CD4-positive, alpha-beta T cell treated with Interleukin-6 at 100 ng/mL for 8 hours (primary cell): ENCODE measurements around the gene CYP8B1.

Experiments used
- DNase-seq: peaks from one replicate; pipeline ENCODE4 v3.0.0-alpha.2; 2020; ENCODE audit warnings: mixed read lengths, low spot score

CYP8B1 gene

DNA sequence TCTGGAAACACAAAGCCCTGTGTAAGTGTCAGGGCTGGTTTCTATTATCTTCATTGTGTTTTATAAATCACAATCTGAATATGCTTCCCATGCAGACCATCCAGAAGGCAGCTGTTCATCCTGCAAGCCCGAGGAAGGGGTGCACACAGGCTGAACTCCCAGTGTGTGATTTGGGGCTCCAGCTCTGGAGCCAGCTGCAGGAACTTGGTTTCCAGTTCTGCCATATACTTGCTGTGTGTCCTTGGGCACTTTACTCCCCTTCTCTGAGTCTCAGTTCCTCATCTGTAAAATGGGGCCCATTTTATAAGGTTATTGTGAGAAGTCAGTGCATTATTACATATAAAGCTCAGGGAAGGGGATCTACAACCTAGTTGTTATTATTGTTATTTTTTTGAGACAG is 22.6 kb downstream of the CYP8B1 start:
- no peak for DNase-seq

DNA sequence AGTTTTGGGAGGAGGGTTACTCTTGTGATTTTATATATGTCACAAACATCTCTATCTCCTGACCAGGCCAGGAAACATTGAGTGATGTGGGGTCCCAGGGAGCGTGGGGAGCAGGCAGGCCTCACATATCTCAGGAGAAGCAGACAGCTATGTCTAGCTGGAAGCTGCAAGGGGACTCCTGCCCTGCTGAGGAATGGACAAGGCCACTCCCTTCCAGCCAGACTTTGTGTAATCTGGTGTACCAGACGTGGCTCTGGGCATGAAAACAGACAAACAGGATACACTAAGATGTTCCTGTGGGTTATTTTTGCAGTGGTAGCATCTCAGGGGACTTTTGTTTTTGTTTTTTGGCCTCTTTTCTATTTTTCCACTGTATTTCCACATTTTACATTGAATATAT is 23.2 kb downstream of the CYP8B1 start:
- DNase-seq, result no peak

DNA sequence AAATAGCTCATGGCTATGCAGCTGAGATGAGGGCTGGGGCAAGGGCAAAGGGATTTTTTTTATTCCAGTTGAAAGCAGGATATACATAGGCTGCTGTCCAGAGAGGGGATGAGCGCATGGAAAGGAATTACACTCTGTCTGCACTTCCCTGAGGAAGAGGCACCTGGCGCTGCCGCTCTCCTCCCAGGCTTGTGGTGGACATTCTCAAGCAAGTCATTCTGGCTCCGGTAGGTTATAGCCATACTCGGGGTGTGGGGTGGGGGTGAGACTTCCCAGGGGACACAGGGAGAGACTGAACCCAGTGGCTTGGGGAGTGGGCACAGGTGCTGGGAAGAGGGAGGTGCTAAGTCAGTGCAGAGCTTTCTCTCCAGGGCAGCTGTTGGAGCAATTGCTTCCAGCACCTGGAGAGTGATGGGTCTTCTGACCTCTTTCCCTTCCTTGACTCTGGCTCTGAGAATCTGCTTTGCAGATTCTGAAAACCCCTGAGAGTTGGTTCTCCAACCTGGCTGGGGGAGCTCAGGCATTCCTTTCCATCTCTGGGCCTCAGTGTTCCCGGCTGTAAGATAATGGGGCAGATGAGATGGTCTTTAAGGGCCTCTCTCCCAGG is 24.3 kb downstream of the CYP8B1 start:
- no peak for DNase-seq

DNA sequence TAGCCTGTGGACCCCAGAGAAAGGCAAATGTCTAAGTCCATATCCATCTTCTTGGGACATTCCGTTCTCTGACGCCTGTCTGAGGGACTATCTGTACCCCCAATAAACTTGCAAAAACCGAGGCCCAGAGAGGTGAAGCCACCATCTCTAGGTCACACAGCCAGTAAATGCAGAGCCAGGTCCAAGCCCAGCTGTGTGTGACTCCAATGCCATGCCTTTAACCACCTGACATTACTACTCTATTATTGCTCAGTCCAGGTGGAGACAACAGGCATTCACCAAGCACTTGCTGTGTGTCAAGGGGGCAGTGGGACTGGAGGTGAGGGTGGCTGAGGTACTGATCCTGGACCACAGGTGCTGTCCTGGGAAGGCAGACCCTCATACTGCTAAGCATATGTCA is 25.4 kb downstream of the CYP8B1 start:
- DNase-seq, result no peak

DNA sequence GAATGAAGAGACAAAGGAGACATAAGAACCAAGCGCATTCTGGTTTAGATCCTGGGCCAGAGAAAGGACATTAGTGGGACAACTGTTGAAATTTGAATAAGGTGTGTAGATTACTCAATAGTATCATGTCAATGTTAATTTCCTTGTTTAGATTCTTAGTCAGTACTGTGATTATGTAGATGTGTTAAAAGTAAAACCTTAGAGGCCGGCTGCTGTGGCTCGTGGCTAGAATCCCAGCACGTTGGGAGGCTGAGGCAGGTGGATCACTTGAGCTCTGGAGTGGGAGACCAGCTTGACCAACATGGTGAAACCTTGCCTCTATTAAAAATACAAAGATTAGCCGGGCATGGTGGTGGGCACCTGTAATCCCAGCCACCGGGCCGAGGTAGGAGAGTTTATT is 26.7 kb downstream of the CYP8B1 start:
- DNase-seq, result no peak

DNA sequence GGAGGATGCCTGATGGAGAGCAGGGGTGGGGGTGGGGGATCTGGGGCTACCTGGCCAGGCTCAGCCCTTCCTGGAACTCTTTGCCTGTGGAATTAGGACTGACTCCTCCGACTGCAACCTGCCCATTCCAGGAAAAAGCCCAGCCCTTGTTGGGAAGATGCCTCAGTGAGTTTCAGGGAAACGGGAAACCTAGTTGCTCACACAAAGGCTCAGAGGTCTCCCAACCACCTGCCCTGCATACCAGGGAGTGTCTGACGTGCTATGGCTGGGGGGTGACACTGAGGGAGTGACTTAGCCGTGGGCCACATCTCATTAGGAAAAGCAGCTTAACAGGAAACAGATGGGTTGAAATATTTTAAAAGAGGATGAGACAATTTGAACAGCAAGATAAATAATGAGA is 27.9 kb downstream of the CYP8B1 start:
- DNase-seq, result no peak

DNA sequence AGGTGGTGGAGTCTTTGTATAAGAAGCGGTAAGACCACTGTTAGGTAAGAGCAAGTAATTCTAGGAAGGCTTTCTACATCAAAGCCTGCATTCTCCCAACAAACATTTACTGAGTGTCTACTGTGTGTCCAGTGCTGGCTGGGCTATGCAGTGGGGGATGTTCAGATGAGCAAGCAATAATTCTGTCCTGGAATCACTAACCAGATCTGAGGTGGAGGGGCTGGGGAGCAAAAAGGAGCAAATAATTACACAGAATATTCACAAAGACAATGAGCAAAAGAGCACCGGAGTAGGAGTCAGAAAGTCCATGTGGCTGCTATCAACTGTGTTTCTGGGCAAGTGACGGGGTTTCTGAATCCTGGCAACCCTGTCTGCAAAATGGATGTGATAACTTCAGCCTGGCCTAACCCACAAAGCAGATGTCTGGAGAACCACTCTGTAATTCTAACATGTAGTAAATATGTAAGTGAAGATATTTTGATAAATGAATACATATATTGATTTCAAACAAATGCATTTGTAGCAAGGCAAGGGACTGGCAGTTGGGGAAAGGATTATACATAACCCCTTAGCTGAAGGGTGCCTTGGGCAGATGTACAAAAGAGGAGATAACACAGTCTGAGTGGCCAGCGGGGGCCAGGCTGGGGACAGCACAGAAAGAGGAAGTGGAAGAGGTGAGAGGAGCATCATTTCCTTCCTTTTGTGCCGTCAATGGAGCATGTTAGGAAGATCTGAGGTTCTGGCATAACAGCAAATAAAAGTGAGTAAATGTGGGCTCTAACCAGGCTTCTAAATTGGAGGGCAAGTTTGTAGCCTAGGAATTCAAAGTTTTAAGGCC is 28.8 kb downstream of the CYP8B1 start:
- DNase-seq, result no peak

DNA sequence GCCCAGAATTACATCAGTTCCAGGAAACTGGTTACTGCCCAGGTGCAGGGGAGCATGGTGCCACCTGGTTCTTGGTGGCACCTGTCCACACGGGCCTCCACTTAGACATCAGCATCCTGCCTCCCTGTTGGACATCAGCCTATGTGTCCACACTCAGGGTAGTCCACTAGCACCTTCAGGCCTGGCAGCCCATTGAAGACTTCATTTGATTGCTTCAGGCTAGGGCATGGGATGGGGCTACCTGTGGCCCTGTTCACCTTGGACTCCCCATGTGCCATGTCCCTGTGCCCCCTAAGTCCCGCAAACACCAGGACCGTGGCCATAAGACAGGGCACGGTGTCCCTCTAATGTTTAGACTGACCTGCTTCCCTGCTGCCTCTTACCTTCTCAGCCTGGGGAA is 30.9 kb downstream of the CYP8B1 start:
- DNase-seq, result no peak

DNA sequence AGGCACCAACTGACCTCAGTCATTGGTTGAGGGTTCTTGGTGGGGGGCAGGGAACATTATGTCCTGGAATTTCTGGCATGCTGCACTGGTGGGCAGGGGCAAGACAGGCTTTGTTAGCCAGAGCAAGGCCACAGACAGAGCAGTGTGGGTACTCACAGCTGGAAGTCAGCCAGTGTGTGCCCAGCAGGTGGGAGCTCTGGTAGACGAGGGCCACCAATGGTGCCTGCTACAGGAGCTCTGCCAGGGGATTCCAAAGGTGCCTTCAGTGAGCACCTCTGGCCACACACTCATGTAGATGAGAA is 31.3 kb downstream of the CYP8B1 start:
- no peak for DNase-seq

DNA sequence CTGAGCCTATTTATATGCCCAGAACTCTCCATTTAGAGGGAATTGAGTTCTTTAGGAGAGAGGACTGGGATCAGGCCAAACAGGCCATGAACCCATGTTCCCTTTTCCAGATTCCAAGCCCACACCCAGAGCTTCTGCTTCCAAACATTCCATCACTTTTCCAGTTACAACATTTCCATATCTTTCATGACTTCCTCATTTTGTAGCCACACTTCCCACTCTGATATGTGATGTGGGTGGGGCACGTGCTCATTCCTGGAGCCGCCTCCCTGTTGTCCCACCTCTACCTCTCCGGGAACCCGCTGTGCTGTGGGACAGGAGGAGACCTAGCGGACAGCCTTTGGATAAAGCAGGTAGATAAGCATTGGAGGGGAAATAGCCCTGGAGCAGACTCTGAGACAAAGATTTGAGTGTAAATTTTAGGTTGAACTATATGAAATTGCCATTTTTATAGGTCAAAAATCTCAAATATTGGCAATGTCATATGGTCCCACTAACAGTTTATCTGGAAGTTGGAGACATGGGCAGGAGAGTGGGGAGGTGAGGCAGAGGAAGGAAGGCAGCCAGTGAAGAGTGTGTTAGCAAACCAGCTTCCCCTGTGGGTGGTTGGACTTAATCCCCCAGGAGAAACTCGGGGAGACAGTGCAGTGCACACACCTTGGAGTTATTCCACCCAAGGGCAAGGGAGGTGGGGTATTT is 31.8 kb downstream of the CYP8B1 start:
- no peak for DNase-seq

DNA sequence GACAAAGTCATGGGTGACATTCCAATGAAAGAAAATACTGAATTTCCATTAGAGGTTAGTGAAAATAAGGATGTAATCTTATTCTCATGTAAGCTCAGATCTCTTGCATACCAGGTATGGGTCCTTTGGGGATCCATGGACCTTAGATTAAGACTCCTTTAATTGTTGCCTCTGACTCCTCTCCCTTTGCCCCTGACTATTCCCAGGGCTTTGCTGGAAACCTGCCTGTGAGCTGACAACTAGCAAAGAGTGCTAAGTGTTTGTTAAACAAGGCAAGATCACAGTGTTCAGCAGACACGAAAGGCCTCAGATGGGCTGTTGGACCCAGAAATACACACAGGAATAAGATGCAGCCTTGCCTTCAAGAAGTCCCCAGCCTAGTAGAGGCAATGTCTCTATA is 34.3 kb downstream of the CYP8B1 start:
- no peak for DNase-seq

DNA sequence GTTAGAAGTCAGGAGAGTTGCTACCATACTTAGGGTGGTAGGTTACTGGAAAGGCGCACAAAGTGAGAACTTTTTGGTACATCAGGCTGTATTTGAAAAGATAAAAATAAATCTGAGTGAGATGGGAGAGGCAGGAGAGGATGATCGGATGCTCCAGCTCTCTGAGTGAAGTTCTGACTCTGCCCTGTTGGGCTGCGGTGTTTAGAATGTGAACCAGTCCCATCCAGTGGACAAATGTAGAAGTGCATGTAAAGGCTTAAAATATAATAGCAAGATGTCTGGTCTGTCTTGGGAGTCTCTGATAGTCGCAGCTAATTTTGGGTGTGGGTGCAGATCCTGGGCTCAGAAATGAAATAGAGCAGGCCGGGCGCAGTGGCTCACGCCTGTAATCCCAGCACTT is 36.1 kb downstream of the CYP8B1 start:
- DNase-seq, result peak; percentile 22

DNA sequence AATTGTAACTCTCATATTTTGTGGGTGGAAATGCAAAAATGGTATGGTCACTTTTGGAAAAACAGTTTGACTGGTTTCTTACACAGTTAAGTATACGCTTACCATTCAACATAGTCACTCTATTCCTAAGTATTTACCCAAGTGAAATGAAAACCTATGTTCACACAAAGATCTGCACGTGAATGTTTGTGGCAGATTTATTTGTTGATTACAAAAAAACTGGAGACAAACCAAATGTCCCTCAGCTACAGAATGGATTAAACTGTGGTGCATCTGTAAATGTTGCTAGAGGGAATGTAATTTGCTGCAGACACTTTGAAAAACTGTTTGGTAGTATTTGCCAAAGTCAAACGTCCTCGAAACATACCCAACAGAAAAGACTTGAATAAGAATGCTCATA is 37.1 kb downstream of the CYP8B1 start:
- no peak for DNase-seq

DNA sequence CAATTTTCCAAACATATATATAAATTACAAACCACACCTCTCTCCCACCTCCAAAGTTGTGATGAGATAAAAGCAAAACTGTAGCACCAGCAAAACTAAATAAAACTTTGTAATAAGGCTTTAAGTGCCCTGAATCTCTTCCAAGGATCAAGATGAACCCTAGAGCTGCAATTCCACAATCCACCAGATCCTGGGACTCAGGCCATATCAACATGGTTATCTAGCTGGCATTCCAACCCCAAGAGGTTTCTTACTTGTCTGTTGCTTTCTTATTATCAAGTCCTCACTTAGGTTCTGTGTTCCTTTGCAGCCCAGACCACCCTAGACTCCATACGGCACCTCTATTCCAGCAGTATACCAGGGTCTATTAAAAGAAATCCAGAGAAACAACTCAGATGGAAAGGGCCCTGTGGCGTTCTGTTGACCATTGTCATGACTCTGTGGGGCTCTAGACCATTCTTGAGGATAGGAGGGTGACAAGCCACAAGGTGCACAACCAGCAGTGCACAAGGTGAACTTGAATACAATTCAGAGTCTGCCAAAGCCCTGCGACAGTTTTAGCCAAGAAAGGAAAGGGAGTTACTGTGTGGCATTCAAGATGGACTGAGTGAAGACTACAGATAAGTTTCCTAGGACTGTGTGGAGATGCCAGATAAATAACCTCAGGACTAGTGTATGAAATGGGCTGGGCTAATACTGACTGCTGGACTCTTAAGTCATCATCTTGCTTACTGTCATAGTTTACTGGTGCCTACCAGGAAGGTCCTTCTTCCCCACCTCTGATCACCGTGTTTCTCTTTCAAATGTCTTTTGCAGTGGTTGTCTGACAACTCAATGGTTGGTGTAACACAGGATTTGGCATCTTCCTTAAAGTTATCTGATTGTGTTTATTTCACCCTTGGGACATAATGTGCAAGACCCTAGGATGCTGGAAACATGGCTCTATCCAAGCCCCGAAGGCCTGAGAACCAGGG is 39.2 kb downstream of the CYP8B1 start:
- no peak for DNase-seq

DNA sequence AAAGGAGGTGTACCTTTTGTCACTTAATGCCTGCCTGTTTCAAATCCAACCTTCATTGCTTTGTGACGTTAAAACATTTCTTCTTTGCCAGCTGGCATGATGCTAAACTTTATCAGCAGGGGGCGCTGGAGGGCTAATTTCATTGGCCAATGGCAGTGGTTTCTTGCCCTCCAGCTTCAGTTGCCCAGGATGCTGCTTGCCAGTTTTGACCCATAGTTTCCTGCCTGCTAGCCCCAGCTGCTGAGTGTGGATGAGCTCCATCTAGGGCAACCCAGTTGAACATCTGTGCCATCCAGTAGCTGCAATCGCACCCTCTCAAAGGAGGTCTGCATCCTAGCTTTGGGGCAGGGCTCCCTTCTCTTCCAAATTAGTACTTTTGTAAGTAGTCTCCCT is 44.4 kb downstream of the CYP8B1 start:
- peak; percentile 68 for DNase-seq

DNA sequence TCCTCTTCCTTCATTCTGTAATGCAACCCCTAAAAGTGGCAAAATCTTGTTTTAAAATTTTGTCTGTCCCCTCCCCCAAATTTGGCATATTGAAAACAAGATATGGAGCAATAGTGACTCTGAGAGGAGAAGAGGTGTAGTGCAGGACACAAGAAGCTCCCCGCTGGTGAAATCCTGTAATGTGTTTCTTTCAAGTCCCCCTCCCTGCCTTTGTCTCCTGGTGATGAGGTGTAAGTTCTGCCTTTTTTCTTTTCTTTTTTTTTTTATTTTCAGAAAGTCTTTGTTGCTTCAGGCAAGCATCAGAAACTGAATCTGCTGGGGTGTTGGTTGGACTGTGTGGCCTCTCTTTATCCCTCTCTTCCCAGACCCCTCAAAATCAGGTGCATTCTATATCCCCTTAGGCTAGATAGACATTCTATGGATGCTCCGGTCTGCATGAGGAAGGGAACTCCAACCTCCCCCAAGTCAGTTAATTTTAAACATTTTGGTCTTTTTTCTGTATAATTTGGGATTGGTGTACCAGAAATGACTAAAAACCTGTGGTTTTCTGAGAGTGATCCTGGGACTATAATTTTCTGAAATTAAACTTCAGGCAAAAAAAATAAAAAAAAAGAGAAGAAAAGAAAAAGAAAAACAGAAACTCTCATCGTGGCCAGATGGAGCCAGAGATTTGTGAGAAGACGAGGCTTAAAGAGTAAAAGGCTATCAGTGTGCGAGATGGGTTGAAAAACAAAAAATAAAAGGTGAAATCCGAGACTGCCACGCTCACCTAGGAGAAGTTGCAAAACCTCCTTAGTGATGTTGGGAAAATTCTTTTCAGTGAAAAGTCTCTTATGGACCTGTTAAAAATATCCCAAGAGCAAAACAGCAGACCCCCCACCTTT is 45.0 kb downstream of the CYP8B1 start:
- no peak for DNase-seq

DNA sequence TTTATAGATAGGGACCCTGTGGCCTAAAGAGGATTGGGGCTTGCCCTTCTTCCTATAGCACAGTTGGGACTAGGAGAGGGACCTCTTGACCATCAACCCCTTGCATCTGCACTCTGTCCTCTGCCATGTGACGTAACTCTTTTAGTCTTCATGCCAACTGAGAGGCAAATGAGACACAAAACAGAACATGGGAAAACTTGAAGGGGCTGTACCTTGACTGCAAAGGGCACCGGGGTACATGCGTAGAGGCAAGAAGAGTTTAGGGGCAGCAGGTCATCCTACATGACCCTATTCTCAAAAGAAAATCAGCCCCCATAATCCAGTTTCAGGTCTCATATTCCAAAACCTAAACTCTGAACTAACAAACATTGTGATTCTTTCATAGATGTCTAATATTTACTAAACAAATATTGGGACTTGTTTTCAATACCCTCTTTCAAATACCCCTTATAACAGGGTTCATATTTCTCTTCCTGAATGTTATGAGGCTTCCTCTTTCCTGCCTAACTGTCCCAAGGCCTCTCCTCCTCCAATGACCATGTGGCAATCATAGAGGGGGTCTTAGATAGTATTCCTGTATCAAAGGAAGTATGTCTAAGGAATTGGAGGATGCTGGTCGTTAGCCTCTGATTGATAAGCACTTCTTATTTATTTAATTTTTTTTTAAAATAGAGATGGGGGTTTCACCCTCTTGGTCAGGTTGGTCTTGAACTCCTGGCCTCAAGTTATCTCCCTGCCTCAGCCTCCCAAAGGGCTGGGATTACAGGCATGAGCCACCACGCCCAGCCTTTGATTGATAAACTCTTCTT is 45.8 kb downstream of the CYP8B1 start:
- no peak for DNase-seq

DNA sequence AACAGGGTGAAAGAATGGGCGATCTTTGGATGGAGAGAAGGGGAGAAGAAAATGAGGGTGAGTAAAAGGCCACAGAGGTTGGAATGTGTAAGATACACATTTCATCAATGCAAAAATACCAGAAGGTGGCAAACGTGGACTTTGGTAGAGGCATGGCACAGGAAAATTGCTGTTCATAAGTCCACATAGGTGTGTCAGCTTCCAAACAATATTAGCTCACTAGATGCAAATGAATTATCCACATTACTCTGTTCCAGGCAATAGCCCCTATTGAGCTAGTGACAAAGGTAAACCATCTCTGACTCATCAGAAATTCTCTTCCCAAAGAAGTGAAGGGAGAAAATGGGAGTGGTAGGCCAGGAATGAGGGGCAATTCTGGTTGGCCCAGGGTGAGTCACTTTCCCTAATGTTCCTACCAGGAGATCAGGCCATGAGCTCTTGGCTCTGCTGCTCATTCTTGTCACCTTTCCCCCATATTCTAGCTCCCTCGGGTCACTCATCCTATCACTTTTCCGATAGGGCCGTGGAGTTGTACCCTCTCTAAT is 46.5 kb downstream of the CYP8B1 start:
- DNase-seq, result no peak

DNA sequence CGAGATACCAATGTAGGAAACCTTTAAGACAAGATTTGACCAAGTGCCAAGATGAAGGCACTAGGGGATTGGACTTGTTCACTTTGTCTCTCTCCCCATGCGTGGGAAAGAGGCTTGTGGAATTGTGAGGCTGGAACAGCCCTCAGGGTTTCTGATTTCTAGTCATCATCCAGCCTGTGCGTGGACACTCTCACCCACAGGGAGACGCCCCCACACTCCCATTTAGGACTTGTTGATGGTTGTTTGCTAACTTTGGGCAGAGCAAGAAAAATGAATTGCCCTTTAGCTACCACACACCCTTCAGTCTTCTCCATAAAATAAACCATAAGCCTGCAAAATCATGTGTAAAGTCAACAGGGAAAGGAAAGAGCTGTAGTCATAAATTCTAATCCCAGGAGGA is 48.0 kb downstream of the CYP8B1 start:
- no peak for DNase-seq

DNA sequence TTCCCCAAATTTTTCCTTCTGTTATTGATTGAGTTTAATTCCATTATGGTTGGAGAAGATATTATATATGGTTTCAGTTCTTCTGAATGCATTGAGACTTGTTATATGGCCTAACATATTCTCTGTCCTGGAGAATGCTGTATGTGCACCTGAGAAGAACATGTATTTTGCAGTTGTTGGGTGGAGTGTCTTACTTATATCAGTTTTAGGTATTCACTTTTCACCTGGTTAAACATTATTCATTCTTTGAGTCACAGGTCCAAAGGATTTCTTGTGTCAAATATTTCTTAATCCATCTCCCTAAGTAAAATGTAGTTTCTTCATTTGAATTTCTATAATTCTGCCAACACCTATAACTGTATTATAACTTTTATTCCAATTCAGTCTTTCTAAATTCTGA is 48.7 kb downstream of the CYP8B1 start:
- no peak for DNase-seq
